Osteoblast (primary cell): ENCODE data around the gene CENPM. TPM values are rescaled to one million over a fixed set of nuclear protein-coding genes. Genes with fewer than 3 reads are reported as not detected.
"Not testable (repeated sequence)": the region's sequence is repeated elsewhere in the genome, so short reads cannot be mapped to it uniquely, and the experiment has no call there.

Experiments used
- DNase-seq: peaks from one replicate; pipeline ENCODE4 v3.0.0; 2011; ENCODE audit warnings: low spot score, mixed read lengths; ENCODE audit not compliant: insufficient read length; ENCODE audit errors: missing footprints
- H2AFZ ChIP-seq: 2 replicates; pipeline ENCODE4 v1.6.0; 2011; ENCODE audit warnings: mild to moderate bottlenecking, low read length
- H3K27ac ChIP-seq: 2 replicates; pipeline ENCODE4 v1.5.1; 2011; ENCODE audit warnings: mild to moderate bottlenecking, low read depth, low read length, moderate library complexity
- H3K27me3 ChIP-seq: 2 replicates; pipeline ENCODE4 v1.6.0; 2012; ENCODE audit warnings: mild to moderate bottlenecking, control low read depth, inconsistent platforms, low read length, moderate library complexity; ENCODE audit not compliant: insufficient read depth
- H3K36me3 ChIP-seq: 2 replicates; pipeline ENCODE4 v1.5.1; 2011; ENCODE audit warnings: mild to moderate bottlenecking, low read length, control low read depth, moderate library complexity; ENCODE audit not compliant: insufficient read depth
- H3K4me1 ChIP-seq: 2 replicates; pipeline ENCODE4 v1.5.1; 2011; ENCODE audit warnings: mild to moderate bottlenecking, low read length, control low read depth, moderate library complexity; ENCODE audit not compliant: insufficient read depth
- H3K4me2 ChIP-seq: 2 replicates; pipeline ENCODE4 v1.6.0; 2011; ENCODE audit warnings: mild to moderate bottlenecking, low read length; ENCODE audit not compliant: insufficient read depth
- H3K4me3 ChIP-seq: fragments of 200-600 bp; sonication (generic); 3 replicates; pipeline ENCODE4 v1.5.1; 2012; ENCODE audit warnings: mild to moderate bottlenecking, low read length, inconsistent platforms; ENCODE audit not compliant: insufficient read depth
- H3K79me2 ChIP-seq: 2 replicates; pipeline ENCODE4 v1.6.0; 2012; ENCODE audit warnings: mild to moderate bottlenecking, low read length, control low read depth, inconsistent platforms; ENCODE audit not compliant: insufficient read depth
- H3K9me3 ChIP-seq: 2 replicates; pipeline ENCODE4 v1.5.1; 2011; ENCODE audit warnings: low read depth, low read length, control low read depth
- H4K20me1 ChIP-seq: 2 replicates; pipeline ENCODE4 v1.6.0; 2012; ENCODE audit warnings: mild to moderate bottlenecking, low read length, control low read depth; ENCODE audit not compliant: insufficient read depth
- total RNA-seq: library from RNA; depleted of rRNA; stranded (reverse); fragments of >200 nt; gene quantifications from 2 replicates; pipeline ENCODE4 v1.2.3, GENCODE V29; 2012
- TF ChIP-seq, protein P1 (sequence below): IDR thresholded peaks from 2 replicates; pipeline ENCODE4 v1.5.1; 2011; ENCODE audit warnings: mild to moderate bottlenecking, low read depth, low read length, moderate library complexity; ENCODE audit errors: extremely low read depth

Gene CENPM
- total RNA-seq, 1 donor: 1.8 TPM

GRCh38 chr22:41952713-41953112 is 5.8 kb upstream of the CENPM start:
- DNase-seq: no peak
- H3K4me3 ChIP-seq: no peak overlapping the region
- no peak overlapping the region for H3K27ac ChIP-seq
- TF ChIP-seq, protein P1, sequence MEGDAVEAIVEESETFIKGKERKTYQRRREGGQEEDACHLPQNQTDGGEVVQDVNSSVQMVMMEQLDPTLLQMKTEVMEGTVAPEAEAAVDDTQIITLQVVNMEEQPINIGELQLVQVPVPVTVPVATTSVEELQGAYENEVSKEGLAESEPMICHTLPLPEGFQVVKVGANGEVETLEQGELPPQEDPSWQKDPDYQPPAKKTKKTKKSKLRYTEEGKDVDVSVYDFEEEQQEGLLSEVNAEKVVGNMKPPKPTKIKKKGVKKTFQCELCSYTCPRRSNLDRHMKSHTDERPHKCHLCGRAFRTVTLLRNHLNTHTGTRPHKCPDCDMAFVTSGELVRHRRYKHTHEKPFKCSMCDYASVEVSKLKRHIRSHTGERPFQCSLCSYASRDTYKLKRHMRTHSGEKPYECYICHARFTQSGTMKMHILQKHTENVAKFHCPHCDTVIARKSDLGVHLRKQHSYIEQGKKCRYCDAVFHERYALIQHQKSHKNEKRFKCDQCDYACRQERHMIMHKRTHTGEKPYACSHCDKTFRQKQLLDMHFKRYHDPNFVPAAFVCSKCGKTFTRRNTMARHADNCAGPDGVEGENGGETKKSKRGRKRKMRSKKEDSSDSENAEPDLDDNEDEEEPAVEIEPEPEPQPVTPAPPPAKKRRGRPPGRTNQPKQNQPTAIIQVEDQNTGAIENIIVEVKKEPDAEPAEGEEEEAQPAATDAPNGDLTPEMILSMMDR: no peak
- no peaks in the 10 kb centered on the region for H3K27me3 ChIP-seq
- no peaks in the 10 kb centered on the region for H3K4me1 ChIP-seq
- no peaks in the 10 kb centered on the region for H3K9me3 ChIP-seq
- H3K36me3 ChIP-seq: no peaks in the 10 kb centered on the region
- no peaks in the 10 kb centered on the region for H4K20me1 ChIP-seq
- no peaks in the 10 kb centered on the region for H3K79me2 ChIP-seq
- no peak overlapping the region for H2AFZ ChIP-seq
- no peak overlapping the region for H3K4me2 ChIP-seq

- H3K36me3 ChIP-seq: no peaks in the 10 kb centered on the region
- no peaks in the 10 kb centered on the region for H3K4me1 ChIP-seq
- H4K20me1 ChIP-seq: no peaks in the 10 kb centered on the region
- H3K27me3 ChIP-seq: no peaks in the 10 kb centered on the region
- no peaks in the 10 kb centered on the region for H3K79me2 ChIP-seq
- H3K4me2 ChIP-seq: no peak within 1 kb of the TSS
- no peak within 1 kb of the TSS for H3K4me3 ChIP-seq
- H3K9me3 ChIP-seq: no peaks in the 10 kb centered on the region
- H2AFZ ChIP-seq: no peak within 1 kb of the TSS
- no peak within 1 kb of the TSS for H3K27ac ChIP-seq
- DNase-seq: no peak
- TF ChIP-seq, protein P1: no peak
These were observed 5.0 kb upstream of the CENPM start, which contains the start of gene SMIM45 for GRCh38 chr22:41951898-41952474. TSS of gene SMIM45 (plus strand) at chr22:41952150.

DNA sequence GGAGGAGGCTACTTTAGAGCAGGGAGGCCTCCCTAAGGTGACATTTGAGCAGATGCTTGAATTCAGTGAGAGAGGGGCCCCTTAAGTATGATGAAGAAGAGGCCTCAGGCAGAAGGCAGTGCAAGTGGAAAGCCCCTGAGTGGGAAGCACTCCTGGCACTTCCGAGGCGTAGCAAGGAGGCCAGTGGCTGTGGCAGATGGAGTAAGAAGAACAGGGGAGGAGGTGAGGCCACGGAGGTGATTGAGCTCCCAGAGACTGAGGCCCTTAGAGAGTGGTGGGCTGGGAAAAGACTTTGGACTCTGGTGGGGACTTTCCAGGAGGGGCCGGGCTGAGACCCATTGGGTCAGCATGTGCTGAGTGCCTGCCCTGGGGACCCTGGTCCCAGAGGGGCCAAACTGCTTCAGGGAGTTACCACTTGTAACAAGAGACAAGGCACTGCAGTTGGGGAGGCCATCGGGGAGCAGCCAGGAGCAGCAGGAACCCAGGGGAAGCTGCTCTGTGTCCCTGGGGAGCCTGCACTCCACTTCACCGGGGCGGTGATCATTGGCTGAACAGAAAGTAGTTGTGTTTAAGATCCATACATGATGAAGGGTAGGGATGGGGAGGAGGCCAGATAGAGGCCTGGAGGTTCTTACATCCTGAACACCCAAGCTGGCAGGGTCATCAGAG is 2.5 kb upstream of the CENPM start:
- Histone ChIP-seq H3K27me3 (no peaks in the 10 kb centered on the region), H3K4me1 (peaks cover 11% of the 10 kb centered on the region), H3K36me3 (no peaks in the 10 kb centered on the region), H3K79me2 (peaks cover 9% of the 10 kb centered on the region), H3K4me3 (no peak overlapping the region), H2AFZ (no peak overlapping the region), H3K9me3 (no peaks in the 10 kb centered on the region), H4K20me1 (no peaks in the 10 kb centered on the region), H3K4me2 (no peak overlapping the region), H3K27ac (no peak overlapping the region)
- DNase-seq: no peak
- TF ChIP-seq, protein P1: no peak

DNA sequence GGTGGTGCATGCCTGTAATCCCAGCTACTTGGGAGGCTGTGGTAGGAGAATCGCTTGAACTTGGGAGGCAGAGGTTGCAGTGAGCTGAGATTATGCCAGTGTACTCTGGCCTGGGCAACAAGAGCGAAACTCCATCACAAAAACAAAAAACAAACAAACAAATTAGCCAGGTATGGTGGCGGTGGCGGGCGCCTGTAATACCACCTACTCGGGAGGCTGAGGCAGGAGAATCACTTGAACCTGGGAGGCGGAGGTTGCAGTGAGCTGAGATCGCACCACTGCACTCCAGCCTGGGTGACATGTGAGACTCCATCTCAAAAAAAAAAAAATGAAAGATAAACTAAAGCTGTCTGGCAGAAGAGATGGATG is 2.0 kb upstream of the CENPM start:
- H3K27ac ChIP-seq, H3K79me2 ChIP-seq, H3K9me3 ChIP-seq, H4K20me1 ChIP-seq, H3K4me3 ChIP-seq, H3K4me2 ChIP-seq, H2AFZ ChIP-seq, H3K27me3 ChIP-seq, DNase-seq, H3K36me3 ChIP-seq: not testable (repeated sequence)
- H3K4me1 ChIP-seq: peaks cover 12% of the 10 kb centered on the region
